Astrocyte (in vitro differentiated cells and primary cell): ENCODE measurements around the gene KRT83. TPM values are rescaled to one million over a fixed set of nuclear protein-coding genes. Genes with fewer than 3 reads are reported as not detected.
"Not testable (repeated sequence)": the region's sequence is repeated elsewhere in the genome, so short reads cannot be mapped to it uniquely, and the experiment has no call there.

ENCODE experiments used
- DNase-seq: peaks from one replicate; pipeline ENCODE4 v3.0.0-alpha.2; 2010; ENCODE audit warnings: low read depth
- FAIRE-seq: peaks from 2 replicates; lab custom pipeline; 2011; peaks lifted over from hg19 to GRCh38; lab: Jason Lieb, UNC
- H2AFZ ChIP-seq: 2 replicates; pipeline ENCODE4 v1.6.0; 2012; ENCODE audit warnings: low read depth, low read length, inconsistent platforms
- H3K27ac ChIP-seq: 2 replicates; pipeline ENCODE4 v1.5.1; 2011; ENCODE audit warnings: low read depth, low read length, inconsistent platforms
- H3K27me3 ChIP-seq: 2 replicates; pipeline ENCODE4 v1.6.0; 2011; ENCODE audit warnings: low read length, inconsistent platforms; ENCODE audit not compliant: insufficient read depth
- H3K36me3 ChIP-seq: 2 replicates; pipeline ENCODE4 v1.5.1; 2011; ENCODE audit warnings: low read length, inconsistent platforms; ENCODE audit not compliant: insufficient read depth
- H3K4me1 ChIP-seq: 2 replicates; pipeline ENCODE4 v1.5.1; 2011; ENCODE audit warnings: low read length, inconsistent platforms; ENCODE audit not compliant: insufficient read depth
- H3K4me2 ChIP-seq: 2 replicates; pipeline ENCODE4 v1.6.0; 2012; ENCODE audit warnings: low read length, inconsistent platforms
- H3K4me3 ChIP-seq: 2 replicates; pipeline ENCODE4 v1.5.1; 2011; ENCODE audit warnings: low read depth, mild to moderate bottlenecking, low read length, inconsistent platforms; ENCODE audit not compliant: insufficient read depth
- H3K79me2 ChIP-seq: 2 replicates; pipeline ENCODE4 v1.6.0; 2012; ENCODE audit warnings: mild to moderate bottlenecking, low read length, inconsistent platforms; ENCODE audit not compliant: insufficient read depth
- H3K9ac ChIP-seq: 2 replicates; pipeline ENCODE4 v1.6.0; 2012; ENCODE audit warnings: mild to moderate bottlenecking, low read length, inconsistent platforms
- H3K9me3 ChIP-seq: 2 replicates; pipeline ENCODE4 v1.5.1; 2012; ENCODE audit warnings: low read depth, mild to moderate bottlenecking, low read length, inconsistent platforms; ENCODE audit not compliant: insufficient read depth
- H4K20me1 ChIP-seq: 2 replicates; pipeline ENCODE4 v1.6.0; 2012; ENCODE audit warnings: low read length, inconsistent platforms; ENCODE audit not compliant: insufficient read depth
- H3K27ac Mint-ChIP-seq: one replicate; pipeline ENCODE4 v1.8.0; 2021; ENCODE audit warnings: mild to moderate bottlenecking, mixed read lengths; ENCODE audit not compliant: unreplicated experiment
- H3K27me3 Mint-ChIP-seq: one replicate; pipeline ENCODE4 v1.8.0; 2021; ENCODE audit warnings: low read depth, mixed read lengths; ENCODE audit not compliant: unreplicated experiment
- H3K36me3 Mint-ChIP-seq: one replicate; pipeline ENCODE4 v1.8.0; 2021; ENCODE audit warnings: low read depth, mixed read lengths; ENCODE audit not compliant: unreplicated experiment
- H3K4me1 Mint-ChIP-seq: one replicate; pipeline ENCODE4 v1.8.0; 2021; ENCODE audit warnings: low read depth, mixed read lengths; ENCODE audit not compliant: unreplicated experiment
- H3K4me3 Mint-ChIP-seq: one replicate; pipeline ENCODE4 v1.8.0; 2021; ENCODE audit warnings: mild to moderate bottlenecking, moderate library complexity, mixed read lengths; ENCODE audit not compliant: unreplicated experiment
- H3K9me3 Mint-ChIP-seq: one replicate; pipeline ENCODE4 v1.8.0; 2021; ENCODE audit warnings: mild to moderate bottlenecking, mixed read lengths; ENCODE audit not compliant: unreplicated experiment
- EZH2 ChIP-seq: IDR thresholded peaks from 2 replicates; pipeline ENCODE4 v1.6.1; 2012; ENCODE audit warnings: mild to moderate bottlenecking, low read length, inconsistent platforms; ENCODE audit not compliant: insufficient read depth
- total RNA-seq: library from RNA; stranded (reverse); gene quantifications from 2 replicates; pipeline ENCODE4 v1.2.1, GENCODE V29; 2021
- TF ChIP-seq, protein P1 (sequence below): IDR thresholded peaks from 2 replicates; pipeline ENCODE4 v1.5.1; 2011; ENCODE audit warnings: low read depth, mild to moderate bottlenecking, inconsistent platforms, low read length, moderate library complexity; ENCODE audit not compliant: insufficient read depth

The KRT83 gene
- total RNA-seq, 1 donor from 2014 or later: not detected

DNA sequence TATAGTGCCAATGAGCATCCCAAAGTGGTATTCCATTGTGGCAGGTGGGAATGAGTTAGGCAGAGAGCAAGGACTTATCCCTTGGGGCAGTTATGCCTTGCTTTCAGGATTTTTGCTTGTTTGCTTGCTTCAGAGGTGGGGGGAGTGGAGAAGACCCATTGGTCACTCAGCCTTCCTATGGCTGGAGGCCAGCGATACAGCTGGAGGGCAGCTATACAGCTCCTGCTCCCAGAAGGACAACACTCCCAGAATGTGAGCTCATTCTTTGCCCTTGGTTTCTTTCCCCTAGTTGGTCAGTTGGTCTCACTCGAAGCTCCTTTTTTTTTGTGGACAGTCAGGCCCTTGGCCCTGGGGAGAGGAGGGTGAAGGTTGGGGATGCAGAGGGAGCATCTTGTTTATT is 14.5 kb downstream of the KRT83 start:
- H3K79me2 ChIP-seq: no peaks in the 10 kb centered on the region
- FAIRE-seq (no peak), DNase-seq (no peak)
- H4K20me1 ChIP-seq: no peaks in the 10 kb centered on the region
- Mint-ChIP-seq H3K27ac (no peak overlapping the region), H3K4me1 (peaks cover 8% of the 10 kb centered on the region), H3K27me3 (peaks cover 72% of the 10 kb centered on the region), H3K36me3 (no peaks in the 10 kb centered on the region), H3K4me3 (no peak overlapping the region), H3K9me3 (no peaks in the 10 kb centered on the region)
- H3K4me3 ChIP-seq: no peak overlapping the region
- H3K4me2 ChIP-seq: no peak overlapping the region
- H3K27ac ChIP-seq: no peak overlapping the region
- no peaks in the 10 kb centered on the region for H3K9me3 ChIP-seq
- no peaks in the 10 kb centered on the region for H3K36me3 ChIP-seq
- no peak overlapping the region for H3K9ac ChIP-seq
- H2AFZ ChIP-seq: no peak overlapping the region
- peaks cover 8% of the 10 kb centered on the region for H3K4me1 ChIP-seq
- TF ChIP-seq, protein P1, sequence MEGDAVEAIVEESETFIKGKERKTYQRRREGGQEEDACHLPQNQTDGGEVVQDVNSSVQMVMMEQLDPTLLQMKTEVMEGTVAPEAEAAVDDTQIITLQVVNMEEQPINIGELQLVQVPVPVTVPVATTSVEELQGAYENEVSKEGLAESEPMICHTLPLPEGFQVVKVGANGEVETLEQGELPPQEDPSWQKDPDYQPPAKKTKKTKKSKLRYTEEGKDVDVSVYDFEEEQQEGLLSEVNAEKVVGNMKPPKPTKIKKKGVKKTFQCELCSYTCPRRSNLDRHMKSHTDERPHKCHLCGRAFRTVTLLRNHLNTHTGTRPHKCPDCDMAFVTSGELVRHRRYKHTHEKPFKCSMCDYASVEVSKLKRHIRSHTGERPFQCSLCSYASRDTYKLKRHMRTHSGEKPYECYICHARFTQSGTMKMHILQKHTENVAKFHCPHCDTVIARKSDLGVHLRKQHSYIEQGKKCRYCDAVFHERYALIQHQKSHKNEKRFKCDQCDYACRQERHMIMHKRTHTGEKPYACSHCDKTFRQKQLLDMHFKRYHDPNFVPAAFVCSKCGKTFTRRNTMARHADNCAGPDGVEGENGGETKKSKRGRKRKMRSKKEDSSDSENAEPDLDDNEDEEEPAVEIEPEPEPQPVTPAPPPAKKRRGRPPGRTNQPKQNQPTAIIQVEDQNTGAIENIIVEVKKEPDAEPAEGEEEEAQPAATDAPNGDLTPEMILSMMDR: no peak
- peaks cover 27% of the 10 kb centered on the region for H3K27me3 ChIP-seq

DNA sequence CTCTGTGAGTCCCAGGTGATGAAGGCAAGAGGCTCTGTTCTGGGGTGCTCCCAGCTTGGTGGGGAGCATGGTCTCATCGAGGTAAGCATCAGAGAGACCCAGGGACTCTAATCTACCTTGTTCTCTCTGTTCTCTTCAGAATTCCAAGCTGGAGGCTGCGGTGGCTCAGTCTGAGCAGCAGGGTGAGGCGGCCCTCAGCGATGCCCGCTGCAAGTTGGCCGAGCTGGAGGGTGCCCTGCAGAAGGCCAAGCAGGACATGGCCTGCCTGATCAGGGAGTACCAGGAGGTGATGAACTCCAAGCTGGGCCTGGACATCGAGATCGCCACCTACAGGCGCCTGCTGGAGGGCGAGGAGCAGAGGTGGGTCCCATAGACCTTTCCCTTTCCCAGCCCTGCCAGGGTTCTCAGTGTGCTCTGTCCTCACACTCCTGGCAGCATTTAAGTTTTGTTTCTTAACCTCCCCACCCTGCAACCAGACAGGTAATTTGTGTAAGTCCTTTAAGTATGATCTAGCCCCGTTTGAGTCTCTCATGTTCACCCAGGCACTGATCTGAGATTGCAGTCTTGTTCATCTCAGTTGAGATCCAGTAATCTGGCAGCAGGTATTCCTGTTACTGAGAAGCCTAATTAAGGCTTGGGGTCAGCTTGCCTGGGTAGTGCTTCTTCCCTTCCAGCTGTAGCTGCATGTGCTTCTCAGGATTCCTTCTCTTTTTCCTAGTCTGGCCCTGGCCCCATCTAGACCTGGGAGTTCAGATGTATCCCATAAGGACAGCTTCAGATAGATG is 15.1 kb downstream of the KRT83 start:
- no peak overlapping the region for H3K9ac ChIP-seq
- H2AFZ ChIP-seq: no peak overlapping the region
- Mint-ChIP-seq H3K36me3 (no peaks in the 10 kb centered on the region), H3K9me3 (no peaks in the 10 kb centered on the region), H3K4me3 (no peak overlapping the region), H3K27ac (no peak overlapping the region), H3K27me3 (peaks cover 71% of the 10 kb centered on the region), H3K4me1 (peaks cover 10% of the 10 kb centered on the region)
- no peak for FAIRE-seq
- H3K27ac ChIP-seq: no peak overlapping the region
- no peaks in the 10 kb centered on the region for H3K9me3 ChIP-seq
- no peak for TF ChIP-seq EZH2
- TF ChIP-seq, protein P1: no peak
- peaks cover 23% of the 10 kb centered on the region for H3K27me3 ChIP-seq
- peaks cover 8% of the 10 kb centered on the region for H3K4me1 ChIP-seq
- no peaks in the 10 kb centered on the region for H3K79me2 ChIP-seq
- H3K36me3 ChIP-seq: no peaks in the 10 kb centered on the region
- no peak overlapping the region for H3K4me3 ChIP-seq
- H3K4me2 ChIP-seq: no peak overlapping the region
- H4K20me1 ChIP-seq: no peaks in the 10 kb centered on the region
- DNase-seq: no peak

DNA sequence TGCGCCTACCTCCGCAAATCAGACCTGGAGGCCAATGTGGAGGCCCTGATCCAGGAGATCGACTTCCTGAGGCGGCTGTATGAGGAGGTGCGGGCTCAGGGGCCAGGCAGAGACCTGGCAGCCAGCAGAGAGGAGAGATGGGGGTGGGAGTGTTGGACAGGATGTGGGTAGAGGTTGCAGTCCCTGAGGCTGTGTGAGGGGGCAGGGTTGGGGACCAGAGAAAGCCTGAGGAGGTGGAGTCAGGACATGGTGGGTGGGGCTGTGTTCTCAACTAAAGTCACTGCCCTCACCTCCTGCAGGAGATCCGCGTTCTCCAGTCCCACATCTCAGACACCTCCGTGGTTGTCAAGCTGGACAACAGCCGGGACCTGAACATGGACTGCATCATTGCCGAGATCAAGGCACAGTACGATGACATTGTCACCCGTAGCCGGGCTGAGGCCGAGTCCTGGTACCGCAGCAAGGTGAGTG is 16.2 kb downstream of the KRT83 start:
- not testable (repeated sequence) for H4K20me1 ChIP-seq, H3K9me3 Mint-ChIP-seq, H3K9me3 ChIP-seq, H3K27ac ChIP-seq, H3K36me3 Mint-ChIP-seq, H3K36me3 ChIP-seq, H3K4me1 Mint-ChIP-seq, H2AFZ ChIP-seq, H3K4me3 Mint-ChIP-seq, H3K9ac ChIP-seq, H3K79me2 ChIP-seq, H3K27ac Mint-ChIP-seq, DNase-seq, H3K4me3 ChIP-seq, FAIRE-seq, H3K4me1 ChIP-seq, H3K4me2 ChIP-seq
- peaks cover 67% of the 10 kb centered on the region for H3K27me3 Mint-ChIP-seq
- H3K27me3 ChIP-seq: peaks cover 23% of the 10 kb centered on the region

DNA sequence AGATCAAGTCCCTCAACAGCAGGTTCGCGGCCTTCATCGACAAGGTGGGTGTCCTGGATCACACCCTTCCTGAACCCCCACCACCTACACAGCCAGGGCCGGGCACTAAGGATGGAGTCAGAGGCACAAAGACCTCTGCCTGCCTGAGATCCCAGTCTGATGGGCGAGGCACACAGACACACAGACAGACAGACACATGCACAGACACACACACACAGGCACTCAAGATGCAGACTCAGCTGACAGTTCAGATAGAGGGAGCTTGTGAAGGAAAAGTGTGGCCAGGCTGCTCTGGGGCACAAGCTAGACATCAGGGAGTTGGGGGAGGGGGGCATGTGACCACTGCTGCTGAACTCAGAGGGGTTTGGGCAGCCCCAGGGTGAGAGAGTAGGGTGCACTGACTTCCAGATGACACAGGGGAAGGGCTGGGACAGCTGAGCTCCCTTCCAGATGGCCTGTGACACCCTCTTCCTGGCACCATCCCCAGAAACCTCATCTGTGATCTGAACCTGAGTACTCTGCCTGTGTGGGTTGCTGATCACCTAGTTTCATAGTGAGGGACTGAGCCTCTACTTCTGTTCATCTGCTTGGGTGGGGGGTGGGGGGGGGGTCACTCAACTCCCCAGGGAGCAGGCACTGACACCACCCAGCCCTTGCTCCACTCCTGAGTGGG is 18.8 kb downstream of the KRT83 start:
- not testable (repeated sequence) for H3K9ac ChIP-seq, H3K4me2 ChIP-seq, H3K79me2 ChIP-seq, H3K36me3 Mint-ChIP-seq, H3K9me3 Mint-ChIP-seq, H4K20me1 ChIP-seq, H3K9me3 ChIP-seq, H3K27ac ChIP-seq, H3K36me3 ChIP-seq, DNase-seq, H3K27ac Mint-ChIP-seq, H3K4me1 ChIP-seq, H3K4me3 ChIP-seq, H3K4me3 Mint-ChIP-seq, FAIRE-seq, H3K4me1 Mint-ChIP-seq, H2AFZ ChIP-seq
- H3K27me3 Mint-ChIP-seq: peaks cover 59% of the 10 kb centered on the region
- H3K27me3 ChIP-seq: peaks cover 18% of the 10 kb centered on the region
